Tibial nerve (tissue), 4 donors: ENCODE results near the gene EPG5. TPM values are rescaled to one million over a fixed set of nuclear protein-coding genes. Genes with fewer than 3 reads are reported as not detected.

ENCODE experiments used
- DNase-seq, 2 donors: peaks; one replicate each; pipeline ENCODE4 v3.0.0-alpha.2; 2019; ENCODE audit warnings: low spot score in 2 of 2
- H3K27ac ChIP-seq, 4 donors: fragments of 200-600 bp; sonication (generic) in 3 of 4; one replicate each; pipeline ENCODE4 v1.5.1; 2017 to 2019; ENCODE audit warnings: mild to moderate bottlenecking in 1 of 4
- H3K27me3 ChIP-seq, 2 donors: fragments of 200-600 bp; sonication (generic) in 1 of 2; one replicate each; pipeline versions ENCODE4 v1.5.1 to v1.6.0; 2017 to 2019
- H3K36me3 ChIP-seq, 3 donors: fragments of 200-600 bp; sonication (generic); one replicate each; pipeline ENCODE4 v1.5.1; 2018 to 2019
- H3K4me1 ChIP-seq, 4 donors: fragments of 200-600 bp; sonication (generic) in 3 of 4; one replicate each; pipeline ENCODE4 v1.5.1; 2017 to 2019
- H3K4me3 ChIP-seq, 4 donors: fragments of 200-600 bp; sonication (generic) in 3 of 4; one replicate each; pipeline ENCODE4 v1.5.1; 2017 to 2019; ENCODE audit warnings: mild to moderate bottlenecking in 1 of 4, moderate library complexity in 1 of 4
- H3K9me3 ChIP-seq, 4 donors: fragments of 200-600 bp; sonication (generic) in 3 of 4; one replicate each; pipeline ENCODE4 v1.5.1; 2017 to 2019
- EP300 ChIP-seq, 2 donors: sonication (generic); formaldehyde crosslinking; IDR thresholded peaks; one replicate each; pipeline ENCODE4 v1.6.1; 2017; ENCODE audit warnings: antibody characterized with exemption in 2 of 2, mild to moderate bottlenecking in 1 of 2
- POLR2A ChIP-seq, 2 donors: fragments of 450-650 bp; IDR thresholded peaks; one replicate each; pipeline ENCODE4 v1.6.1; 2017; ENCODE audit warnings: antibody characterized with exemption in 2 of 2, mild to moderate bottlenecking in 2 of 2, moderate library complexity in 2 of 2
- WGBS, 2 donors: methylation state at CpG; one replicate each; pipeline ENCODE4 v1.1.5; 2018; 5-methylcytosine and 5-hydroxymethylcytosine counted together
- total RNA-seq, 4 donors: library from RNA; depleted of rRNA; stranded (reverse); fragments of >200 nt; gene quantifications; one replicate each; pipeline ENCODE4 v1.1.0, GENCODE V29; 2016
- TF ChIP-seq, protein P1 (sequence below), 5 experiments: fragments of 200-600 bp in 3 of 5; fragments of 450-650 bp in 2 of 5; sonication (generic) in 3 of 5; IDR thresholded peaks; one replicate each; pipeline ENCODE4 v1.5.1; 2016 to 2019; ENCODE audit warnings: antibody characterized with exemption in 5 of 5, mild to moderate bottlenecking in 3 of 5, moderate library complexity in 2 of 5

Gene EPG5
- total RNA-seq, 4 donors from 2014 or later: 26.1 to 48.3 (median 40.6) TPM

GRCh38 chr18:45860492-45860891, 106.6 kb downstream of the EPG5 start:
- no peak overlapping the region for H3K27ac ChIP-seq
- H3K27me3 ChIP-seq: no peaks in the 10 kb centered on the region
- H3K4me1 ChIP-seq: no peaks in the 10 kb centered on the region
- no peaks in the 10 kb centered on the region for H3K9me3 ChIP-seq
- DNase-seq: no peak
- TF ChIP-seq POLR2A (IDR thresholded peaks at IDR 0.05) (no peak), EP300 (IDR thresholded peaks at IDR 0.05) (no peak)
- TF ChIP-seq, protein P1, sequence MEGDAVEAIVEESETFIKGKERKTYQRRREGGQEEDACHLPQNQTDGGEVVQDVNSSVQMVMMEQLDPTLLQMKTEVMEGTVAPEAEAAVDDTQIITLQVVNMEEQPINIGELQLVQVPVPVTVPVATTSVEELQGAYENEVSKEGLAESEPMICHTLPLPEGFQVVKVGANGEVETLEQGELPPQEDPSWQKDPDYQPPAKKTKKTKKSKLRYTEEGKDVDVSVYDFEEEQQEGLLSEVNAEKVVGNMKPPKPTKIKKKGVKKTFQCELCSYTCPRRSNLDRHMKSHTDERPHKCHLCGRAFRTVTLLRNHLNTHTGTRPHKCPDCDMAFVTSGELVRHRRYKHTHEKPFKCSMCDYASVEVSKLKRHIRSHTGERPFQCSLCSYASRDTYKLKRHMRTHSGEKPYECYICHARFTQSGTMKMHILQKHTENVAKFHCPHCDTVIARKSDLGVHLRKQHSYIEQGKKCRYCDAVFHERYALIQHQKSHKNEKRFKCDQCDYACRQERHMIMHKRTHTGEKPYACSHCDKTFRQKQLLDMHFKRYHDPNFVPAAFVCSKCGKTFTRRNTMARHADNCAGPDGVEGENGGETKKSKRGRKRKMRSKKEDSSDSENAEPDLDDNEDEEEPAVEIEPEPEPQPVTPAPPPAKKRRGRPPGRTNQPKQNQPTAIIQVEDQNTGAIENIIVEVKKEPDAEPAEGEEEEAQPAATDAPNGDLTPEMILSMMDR (IDR thresholded peaks at IDR 0.05): no peak
- H3K36me3 ChIP-seq: peaks cover 0 to 98% (median 15%) of the 10 kb centered on the region in 3 donors
- 72 to 85% methylated on average over 4 of the region's 4 CpGs for WGBS, 2 donors
- no peak overlapping the region for H3K4me3 ChIP-seq

GRCh38 chr18:45859334-45859733, 107.8 kb downstream of the EPG5 start:
- H3K4me1 ChIP-seq: no peaks in the 10 kb centered on the region
- WGBS, 2 donors: 97 to 100% methylated on average over 3 of the region's 3 CpGs
- no peak overlapping the region for H3K27ac ChIP-seq
- peaks cover 0 to 98% (median 7%) of the 10 kb centered on the region in 3 donors for H3K36me3 ChIP-seq
- no peaks in the 10 kb centered on the region for H3K9me3 ChIP-seq
- TF ChIP-seq POLR2A (IDR thresholded peaks at IDR 0.05) (no peak), EP300 (IDR thresholded peaks at IDR 0.05) (no peak)
- TF ChIP-seq, protein P1 (IDR thresholded peaks at IDR 0.05): no peak
- no peaks in the 10 kb centered on the region for H3K27me3 ChIP-seq
- DNase-seq: no peak
- H3K4me3 ChIP-seq: no peak overlapping the region

- WGBS, 2 donors: 65% methylated on average over 4 of the region's 4 CpGs
- peaks cover 0 to 98% (median 13%) of the 10 kb centered on the region in 3 donors for H3K36me3 ChIP-seq
- no peak for DNase-seq
- H3K9me3 ChIP-seq: no peaks in the 10 kb centered on the region
- no peaks in the 10 kb centered on the region for H3K27me3 ChIP-seq
- H3K4me3 ChIP-seq: no peak overlapping the region
- H3K4me1 ChIP-seq: no peaks in the 10 kb centered on the region
- TF ChIP-seq, protein P1 (IDR thresholded peaks at IDR 0.05): no peak
- TF ChIP-seq EP300 (IDR thresholded peaks at IDR 0.05) (no peak), POLR2A (IDR thresholded peaks at IDR 0.05) (no peak)
- no peak overlapping the region for H3K27ac ChIP-seq
Measured at GRCh38 chr18:45856531-45856930, 110.6 kb downstream of the EPG5 start.

DNA sequence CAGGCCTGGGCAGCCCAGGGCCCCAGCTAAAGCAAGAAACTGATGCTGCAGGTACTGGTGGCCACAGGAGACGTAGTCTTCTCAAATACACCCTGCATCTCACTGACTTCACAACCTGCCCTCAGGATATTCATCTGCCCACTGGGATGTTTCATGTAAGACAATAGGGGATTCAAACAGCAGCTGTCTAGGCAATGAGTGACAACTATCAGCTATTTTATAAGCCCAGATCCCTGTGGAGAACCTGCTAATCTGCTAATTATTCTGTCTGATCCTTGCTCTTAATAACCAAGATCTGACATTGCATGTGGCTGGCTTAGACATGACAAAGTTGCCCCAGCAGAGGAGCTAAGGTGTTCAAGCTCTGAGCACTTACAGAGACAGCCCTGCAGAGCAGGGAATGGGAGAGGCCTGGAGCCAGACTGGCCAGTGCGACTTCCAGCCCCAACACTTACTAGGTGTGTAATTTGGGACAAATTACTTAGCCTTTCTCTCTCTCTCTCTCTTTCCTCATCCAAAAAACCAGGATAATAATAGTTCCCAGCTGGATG, 113.0 kb downstream of the EPG5 start:
- DNase-seq: no peak
- H3K36me3 ChIP-seq: peaks cover 0 to 96% (median 13%) of the 10 kb centered on the region in 3 donors
- WGBS, 2 donors: 91 to 93% methylated on average over 2 of the region's 2 CpGs
- no peaks in the 10 kb centered on the region for H3K27me3 ChIP-seq
- H3K9me3 ChIP-seq: no peaks in the 10 kb centered on the region
- TF ChIP-seq EP300 (IDR thresholded peaks at IDR 0.05) (no peak), POLR2A (IDR thresholded peaks at IDR 0.05) (no peak)
- no peak overlapping the region for H3K27ac ChIP-seq
- H3K4me3 ChIP-seq: no peak overlapping the region
- H3K4me1 ChIP-seq: no peaks in the 10 kb centered on the region

- TF ChIP-seq POLR2A (IDR thresholded peaks at IDR 0.05) (no peak), EP300 (IDR thresholded peaks at IDR 0.05) (no peak)
- TF ChIP-seq, protein P1 (IDR thresholded peaks at IDR 0.05): no peak
- H3K4me1 ChIP-seq: no peaks in the 10 kb centered on the region
- H3K4me3 ChIP-seq: no peak overlapping the region
- 89 to 98% methylated on average over 5 of the region's 5 CpGs for WGBS, 2 donors
- H3K9me3 ChIP-seq: no peaks in the 10 kb centered on the region
- no peak for DNase-seq
- no peak overlapping the region for H3K27ac ChIP-seq
- no peaks in the 10 kb centered on the region for H3K27me3 ChIP-seq
- H3K36me3 ChIP-seq: peaks cover 0 to 82% (median 7%) of the 10 kb centered on the region in 3 donors
Measured at GRCh38 chr18:45852631-45853030, 114.5 kb downstream of the EPG5 start.
